Measurements from ENCODE around the gene MACO1. TPM values are rescaled to one million over a fixed set of nuclear protein-coding genes. Genes with fewer than 3 reads are reported as not detected.
A peak's percentile ranks its signal among the peaks of the same experiment; 100 is the strongest.

MACO1 gene
- total and polyA plus RNA-seq, 9 of the 15 experiments (the other 6 are each of a cell fraction or from before 2014, with no cell fraction given) = 4.6 to 28.4 (median 21.7) TPM

DNA sequence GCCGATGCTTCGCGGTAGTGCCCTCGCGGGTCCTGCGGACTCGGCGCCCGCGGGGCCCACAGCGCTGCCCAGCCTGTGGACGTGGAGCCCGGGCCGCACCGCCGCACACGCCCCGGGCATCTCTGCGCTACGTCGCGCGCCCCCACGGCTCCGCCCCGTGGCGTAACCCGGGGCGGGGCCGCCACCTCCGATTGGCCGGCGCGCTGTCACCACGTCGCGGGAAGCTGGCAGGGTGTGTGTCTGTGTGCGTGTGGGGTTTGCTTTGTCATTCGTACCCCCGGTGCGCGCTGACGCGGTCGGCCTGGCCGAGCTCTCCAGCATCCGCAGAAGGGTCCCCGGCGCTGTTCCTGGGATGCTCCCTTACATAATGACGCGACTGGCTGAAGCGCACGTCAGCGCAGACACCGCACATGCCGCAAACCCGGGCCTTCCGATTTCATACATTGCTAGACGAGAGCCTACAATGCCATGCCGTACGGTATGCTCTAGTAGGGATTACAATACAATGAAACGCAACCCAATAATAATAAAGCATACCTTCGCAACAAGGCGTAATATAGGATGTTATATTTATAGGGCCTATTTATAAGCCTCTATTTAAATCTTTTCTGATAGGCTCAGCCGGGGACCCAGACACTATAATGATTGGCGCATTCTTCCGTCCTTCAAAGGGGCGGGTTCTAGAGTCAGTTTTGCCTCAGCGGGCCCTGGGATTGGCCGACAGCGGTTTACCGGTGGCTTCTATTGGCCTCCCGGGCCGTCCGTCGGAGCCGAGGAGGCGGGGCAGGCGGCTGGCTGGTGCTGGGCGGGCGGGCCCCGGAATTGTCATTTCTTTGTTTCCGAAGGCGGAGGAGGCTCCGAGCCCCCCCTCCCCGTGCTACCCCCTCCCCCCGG is at the start of gene MACO1 (continued):
- TF ChIP-seq, protein P1, sequence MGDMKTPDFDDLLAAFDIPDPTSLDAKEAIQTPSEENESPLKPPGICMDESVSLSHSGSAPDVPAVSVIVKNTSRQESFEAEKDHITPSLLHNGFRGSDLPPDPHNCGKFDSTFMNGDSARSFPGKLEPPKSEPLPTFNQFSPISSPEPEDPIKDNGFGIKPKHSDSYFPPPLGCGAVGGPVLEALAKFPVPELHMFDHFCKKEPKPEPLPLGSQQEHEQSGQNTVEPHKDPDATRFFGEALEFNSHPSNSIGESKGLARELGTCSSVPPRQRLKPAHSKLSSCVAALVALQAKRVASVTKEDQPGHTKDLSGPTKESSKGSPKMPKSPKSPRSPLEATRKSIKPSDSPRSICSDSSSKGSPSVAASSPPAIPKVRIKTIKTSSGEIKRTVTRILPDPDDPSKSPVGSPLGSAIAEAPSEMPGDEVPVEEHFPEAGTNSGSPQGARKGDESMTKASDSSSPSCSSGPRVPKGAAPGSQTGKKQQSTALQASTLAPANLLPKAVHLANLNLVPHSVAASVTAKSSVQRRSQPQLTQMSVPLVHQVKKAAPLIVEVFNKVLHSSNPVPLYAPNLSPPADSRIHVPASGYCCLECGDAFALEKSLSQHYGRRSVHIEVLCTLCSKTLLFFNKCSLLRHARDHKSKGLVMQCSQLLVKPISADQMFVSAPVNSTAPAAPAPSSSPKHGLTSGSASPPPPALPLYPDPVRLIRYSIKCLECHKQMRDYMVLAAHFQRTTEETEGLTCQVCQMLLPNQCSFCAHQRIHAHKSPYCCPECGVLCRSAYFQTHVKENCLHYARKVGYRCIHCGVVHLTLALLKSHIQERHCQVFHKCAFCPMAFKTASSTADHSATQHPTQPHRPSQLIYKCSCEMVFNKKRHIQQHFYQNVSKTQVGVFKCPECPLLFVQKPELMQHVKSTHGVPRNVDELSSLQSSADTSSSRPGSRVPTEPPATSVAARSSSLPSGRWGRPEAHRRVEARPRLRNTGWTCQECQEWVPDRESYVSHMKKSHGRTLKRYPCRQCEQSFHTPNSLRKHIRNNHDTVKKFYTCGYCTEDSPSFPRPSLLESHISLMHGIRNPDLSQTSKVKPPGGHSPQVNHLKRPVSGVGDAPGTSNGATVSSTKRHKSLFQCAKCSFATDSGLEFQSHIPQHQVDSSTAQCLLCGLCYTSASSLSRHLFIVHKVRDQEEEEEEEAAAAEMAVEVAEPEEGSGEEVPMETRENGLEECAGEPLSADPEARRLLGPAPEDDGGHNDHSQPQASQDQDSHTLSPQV (IDR thresholded peaks at IDR 0.05) = peak; percentile 83
- TF ChIP-seq ZNF174 (CRISPR knock-in tag; IDR thresholded peaks at IDR 0.05) = no peak
- TF ChIP-seq DACH1 (IDR thresholded peaks at IDR 0.05; ENCODE audit: partially characterized antibody) = no peak
- peak; percentile 20; the same call in 1 of the 2 replicates for TF ChIP-seq ZNF12 (CRISPR knock-in tag; IDR thresholded peaks at IDR 0.05)
- TF ChIP-seq NR2C1 (IDR thresholded peaks at IDR 0.05) = no peak
- TF ChIP-seq NR2C1 (tag; IDR thresholded peaks at IDR 0.05) = no peak
- no peak for TF ChIP-seq LARP7 (IDR thresholded peaks at IDR 0.05)
- TF ChIP-seq, protein P2, sequence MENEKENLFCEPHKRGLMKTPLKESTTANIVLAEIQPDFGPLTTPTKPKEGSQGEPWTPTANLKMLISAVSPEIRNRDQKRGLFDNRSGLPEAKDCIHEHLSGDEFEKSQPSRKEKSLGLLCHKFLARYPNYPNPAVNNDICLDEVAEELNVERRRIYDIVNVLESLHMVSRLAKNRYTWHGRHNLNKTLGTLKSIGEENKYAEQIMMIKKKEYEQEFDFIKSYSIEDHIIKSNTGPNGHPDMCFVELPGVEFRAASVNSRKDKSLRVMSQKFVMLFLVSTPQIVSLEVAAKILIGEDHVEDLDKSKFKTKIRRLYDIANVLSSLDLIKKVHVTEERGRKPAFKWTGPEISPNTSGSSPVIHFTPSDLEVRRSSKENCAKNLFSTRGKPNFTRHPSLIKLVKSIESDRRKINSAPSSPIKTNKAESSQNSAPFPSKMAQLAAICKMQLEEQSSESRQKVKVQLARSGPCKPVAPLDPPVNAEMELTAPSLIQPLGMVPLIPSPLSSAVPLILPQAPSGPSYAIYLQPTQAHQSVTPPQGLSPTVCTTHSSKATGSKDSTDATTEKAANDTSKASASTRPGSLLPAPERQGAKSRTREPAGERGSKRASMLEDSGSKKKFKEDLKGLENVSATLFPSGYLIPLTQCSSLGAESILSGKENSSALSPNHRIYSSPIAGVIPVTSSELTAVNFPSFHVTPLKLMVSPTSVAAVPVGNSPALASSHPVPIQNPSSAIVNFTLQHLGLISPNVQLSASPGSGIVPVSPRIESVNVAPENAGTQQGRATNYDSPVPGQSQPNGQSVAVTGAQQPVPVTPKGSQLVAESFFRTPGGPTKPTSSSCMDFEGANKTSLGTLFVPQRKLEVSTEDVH (IDR thresholded peaks at IDR 0.05; ENCODE audit: low read depth, partially characterized antibody) = peak; percentile 83
- TF ChIP-seq, protein P3, sequence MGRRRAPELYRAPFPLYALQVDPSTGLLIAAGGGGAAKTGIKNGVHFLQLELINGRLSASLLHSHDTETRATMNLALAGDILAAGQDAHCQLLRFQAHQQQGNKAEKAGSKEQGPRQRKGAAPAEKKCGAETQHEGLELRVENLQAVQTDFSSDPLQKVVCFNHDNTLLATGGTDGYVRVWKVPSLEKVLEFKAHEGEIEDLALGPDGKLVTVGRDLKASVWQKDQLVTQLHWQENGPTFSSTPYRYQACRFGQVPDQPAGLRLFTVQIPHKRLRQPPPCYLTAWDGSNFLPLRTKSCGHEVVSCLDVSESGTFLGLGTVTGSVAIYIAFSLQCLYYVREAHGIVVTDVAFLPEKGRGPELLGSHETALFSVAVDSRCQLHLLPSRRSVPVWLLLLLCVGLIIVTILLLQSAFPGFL (CRISPR knock-in tag; IDR thresholded peaks at IDR 0.05) = 0 out of 2 replicates have a peak, but pooled peaks have one; percentile 59
- TF ChIP-seq TEAD1 (CRISPR knock-in tag; IDR thresholded peaks at IDR 0.05) = peak in 1 of 2 experiments; percentile 61; a peak in 2 of 4 replicates
- peak; percentile 82 for TF ChIP-seq ZFX (CRISPR knock-in tag; IDR thresholded peaks at IDR 0.05)
- TF ChIP-seq, protein P4, sequence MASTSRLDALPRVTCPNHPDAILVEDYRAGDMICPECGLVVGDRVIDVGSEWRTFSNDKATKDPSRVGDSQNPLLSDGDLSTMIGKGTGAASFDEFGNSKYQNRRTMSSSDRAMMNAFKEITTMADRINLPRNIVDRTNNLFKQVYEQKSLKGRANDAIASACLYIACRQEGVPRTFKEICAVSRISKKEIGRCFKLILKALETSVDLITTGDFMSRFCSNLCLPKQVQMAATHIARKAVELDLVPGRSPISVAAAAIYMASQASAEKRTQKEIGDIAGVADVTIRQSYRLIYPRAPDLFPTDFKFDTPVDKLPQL (IDR thresholded peaks at IDR 0.05; ENCODE audit: extremely low read depth, insufficient read length) = peak; percentile 72
- TF ChIP-seq FOXJ3 (CRISPR knock-in tag; IDR thresholded peaks at IDR 0.05) = no peak
- TF ChIP-seq ZNF551 (CRISPR knock-in tag; IDR thresholded peaks at IDR 0.05) = no peak
- TF ChIP-seq MEF2D (tag; conservative IDR thresholded peaks at IDR 0.05; ENCODE audit: low read depth) = peak; percentile 53; the same call in 1 of the 2 replicates
- TF ChIP-seq BACH1 (tag; IDR thresholded peaks at IDR 0.05) = peak; percentile 61; the same call in 1 of the 2 replicates
- no peak for TF ChIP-seq COPS2 (conservative IDR thresholded peaks at IDR 0.05)

All from K562 (cell line).